Heart right ventricle (tissue), 16 donors: ENCODE data around the gene SLC7A8. TPM values are rescaled to one million over a fixed set of nuclear protein-coding genes. Genes with fewer than 3 reads are reported as not detected.
A peak's percentile ranks its signal among the peaks of the same experiment; 100 is the strongest.

Source experiments
- ATAC-seq, 8 donors: fragments of 200-7000 bp; cut with Tn5 transposase; one replicate each; pipeline ENCODE4 v1.9.1; 2020; ENCODE audit warnings: mild to moderate bottlenecking in 8 of 8, moderate library complexity in 8 of 8, moderate number of reproducible peaks in 1 of 8
- DNase-seq, 2 donors: peaks; one replicate each; pipeline ENCODE4 v3.0.0-alpha.2; 2020
- H3K27ac ChIP-seq, 10 donors: fragments of 200-600 bp; sonication (generic) in 2 of 10; one replicate each; pipeline versions ENCODE4 v1.5.0 to v1.8.0; 2020 to 2022; ENCODE audit warnings: mild to moderate bottlenecking in 3 of 10
- H3K27me3 ChIP-seq, 7 donors: fragments of 200-600 bp; one replicate each; pipeline ENCODE4 v1.8.0; 2021 to 2022; ENCODE audit warnings: mild to moderate bottlenecking in 2 of 7
- H3K36me3 ChIP-seq, 9 donors: fragments of 200-600 bp; sonication (generic) in 1 of 9; one replicate each; pipeline versions ENCODE4 v1.5.0 to v1.8.0; 2020 to 2022; ENCODE audit warnings: mild to moderate bottlenecking in 2 of 9
- H3K4me1 ChIP-seq, 9 donors: fragments of 200-600 bp; sonication (generic) in 1 of 9; one replicate each; pipeline versions ENCODE4 v1.5.0 to v1.8.0; 2020 to 2022; ENCODE audit warnings: mild to moderate bottlenecking in 4 of 9
- H3K4me3 ChIP-seq, 10 donors: fragments of 200-600 bp; sonication (generic) in 2 of 10; one replicate each; pipeline versions ENCODE4 v1.5.0 to v1.8.0; 2020 to 2022; ENCODE audit warnings: mild to moderate bottlenecking in 7 of 10, moderate library complexity in 2 of 10
- H3K9me3 ChIP-seq, 11 donors: fragments of 200-600 bp in 10 of 11; sonication (generic) in 2 of 11; one replicate each; pipeline versions ENCODE4 v1.5.0 to v1.8.0; 2013 to 2022; ENCODE audit warnings: mild to moderate bottlenecking in 2 of 11, control low read depth in 1 of 11, moderate library complexity in 1 of 11
- WGBS, 2 donors: extraction: QIAGEN DNeasy Blood & Tissue Kit; methylation state at CpG; one replicate each; pipeline ENCODE4 v1.1.7; 2013; ENCODE audit warnings: inconsistent platforms in 1 of 2; 5-methylcytosine and 5-hydroxymethylcytosine counted together
- intact Hi-C, 10 donors: fragments of 100-400 bp; cut with DNase I; formaldehyde crosslinking; loops; one replicate each; pipeline versions ENCODE4 v1.11.1 to v1.14.2; 2022
- polyA plus RNA-seq, 2 donors: library from polyadenylated mRNA; stranded (reverse); fragments of 200-250 nt; gene quantifications; one replicate each; pipeline ENCODE4 v1.2.3, GENCODE V29; 2013
- total RNA-seq, 10 donors: library from RNA; stranded (reverse); fragmentation: NEBNext Ultra II Directional in 3 of 10; extraction: Animal tissue kit (Norgen Biotek cat#: 25700) in 3 of 10; gene quantifications; one replicate each; pipeline versions ENCODE4 v1.2.1 to v1.2.4, GENCODE V29; 2021 to 2023
- TF ChIP-seq, protein P1 (sequence below), 9 donors: fragments of 200-600 bp; sonication (generic) in 2 of 9; IDR thresholded peaks; one replicate each; pipeline versions ENCODE4 v1.5.0 to v1.8.0; 2021 to 2022; ENCODE audit warnings: antibody characterized with exemption in 9 of 9, mild to moderate bottlenecking in 5 of 9, moderate library complexity in 1 of 9
- donor health status: Arrhythmogenic right ventricular cardiomyopathy.
- donor health status: ischemic (EF 13 %, LVEDD 7.1; RV severe dilation, severe dysfunction).
- donor health status: healthy with polysubstance abuse.
- donor health status: DM: no; HTN: yes; CAD: no.
- donor health status: DM: no; HTN: no; CAD: no.
- donor health status: ischemic (EF 25% LVEDD 6.9; RV normal size, moderate dysfunction).
- donor health status: ischemic (EF 25% LVEDD 5.7; RV mildly dilated, moderate dysfunction).
- donor health status: healthy.
- donor health status: DM: yes; HTN: yes; CAD: no.
- donor health status: Ischemic cardiomyopathy.
- donor health status: ischemic (EF 35%, LVEDD 5.7; RV mildly dilated, moderate dysfunction).
- donor health status: nonischemic (EF 11% LVEDD 7.7; RV severe dilation, severe dysfunction).
- donor health status: DM: yes; HTN: yes; CAD: no.
- donor health status: PGD.
- donor health status: ischemic (EF 29% LVEDD 5.4; RV normal size, mild dysfunction).
- donor health status: nonischemic (EF 23%, LVEDD 6.1; RV moderate dilation, normal function).

SLC7A8 gene
- total and polyA plus RNA-seq, 12 donors = 5.9 to 14.9 (median 9.6) TPM

DNA sequence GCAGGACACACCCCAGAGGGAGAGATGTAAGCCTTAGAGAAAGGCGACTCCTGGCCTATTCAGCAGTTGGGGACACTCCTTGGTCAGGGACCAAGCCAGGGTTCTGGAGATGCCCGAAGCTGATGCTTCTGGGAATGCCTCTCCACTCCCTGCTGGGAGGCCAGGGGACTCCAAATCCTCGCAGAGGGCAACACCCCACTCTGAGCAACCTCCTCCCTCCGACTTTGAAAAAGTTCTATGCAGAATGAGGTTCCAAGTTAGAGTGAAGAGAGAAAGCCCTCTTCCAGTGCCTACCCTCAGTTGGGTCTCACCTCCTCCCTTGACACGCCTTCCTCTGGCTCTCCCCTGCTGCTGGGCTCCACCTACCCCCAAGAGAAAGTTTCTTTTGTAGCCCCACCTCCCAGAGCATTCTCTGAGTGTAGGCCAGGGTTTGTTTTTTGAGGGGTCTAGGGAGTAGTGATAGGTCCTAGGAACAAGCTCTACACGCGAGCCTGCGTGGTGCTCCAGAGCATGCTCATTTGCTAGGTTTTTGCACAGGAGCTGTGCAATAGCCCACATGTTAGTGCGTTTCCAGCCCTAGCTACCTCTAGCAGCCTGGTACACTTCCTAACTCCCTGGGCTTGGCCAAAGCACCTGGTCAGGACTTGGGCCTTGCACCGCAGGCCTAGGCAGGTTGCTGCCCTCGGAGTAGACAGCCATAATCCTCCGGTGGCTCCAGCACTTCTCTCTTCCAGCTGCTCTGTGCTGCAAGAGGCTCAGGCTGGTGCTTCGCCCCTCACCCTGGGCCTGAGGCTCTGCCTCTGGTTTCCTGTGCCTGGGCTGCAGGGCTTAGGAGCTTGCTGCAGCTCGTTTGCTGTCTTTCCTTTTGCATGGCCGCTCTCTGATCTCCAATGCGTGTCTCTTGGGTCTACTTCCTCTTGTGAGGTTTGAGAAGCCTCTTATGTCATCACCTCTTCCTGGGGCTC, 63.8 kb downstream of the SLC7A8 start:
- H3K4me1 ChIP-seq = peaks cover 0 to 60% (median 7%) of the 10 kb centered on the region in 9 donors
- WGBS, 2 donors = 75 to 78% methylated on average over 16 of the region's 16 CpGs
- no peak for DNase-seq
- H3K9me3 ChIP-seq = no peaks in the 10 kb centered on the region
- no peaks in the 10 kb centered on the region for H3K36me3 ChIP-seq
- TF ChIP-seq, protein P1, sequence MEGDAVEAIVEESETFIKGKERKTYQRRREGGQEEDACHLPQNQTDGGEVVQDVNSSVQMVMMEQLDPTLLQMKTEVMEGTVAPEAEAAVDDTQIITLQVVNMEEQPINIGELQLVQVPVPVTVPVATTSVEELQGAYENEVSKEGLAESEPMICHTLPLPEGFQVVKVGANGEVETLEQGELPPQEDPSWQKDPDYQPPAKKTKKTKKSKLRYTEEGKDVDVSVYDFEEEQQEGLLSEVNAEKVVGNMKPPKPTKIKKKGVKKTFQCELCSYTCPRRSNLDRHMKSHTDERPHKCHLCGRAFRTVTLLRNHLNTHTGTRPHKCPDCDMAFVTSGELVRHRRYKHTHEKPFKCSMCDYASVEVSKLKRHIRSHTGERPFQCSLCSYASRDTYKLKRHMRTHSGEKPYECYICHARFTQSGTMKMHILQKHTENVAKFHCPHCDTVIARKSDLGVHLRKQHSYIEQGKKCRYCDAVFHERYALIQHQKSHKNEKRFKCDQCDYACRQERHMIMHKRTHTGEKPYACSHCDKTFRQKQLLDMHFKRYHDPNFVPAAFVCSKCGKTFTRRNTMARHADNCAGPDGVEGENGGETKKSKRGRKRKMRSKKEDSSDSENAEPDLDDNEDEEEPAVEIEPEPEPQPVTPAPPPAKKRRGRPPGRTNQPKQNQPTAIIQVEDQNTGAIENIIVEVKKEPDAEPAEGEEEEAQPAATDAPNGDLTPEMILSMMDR (IDR thresholded peaks at IDR 0.05) = no peak
- intact Hi-C loops = loop anchor here (1.0 to 10.0 kb wide), 8 partner anchors 38 to 185 kb away; partner anchors contain the start of genes BCL2L2 (in 1 of the 10), PPP1R3E (in 1 of the 10) and SLC7A8 (in 1 of the 10)
- H3K4me3 ChIP-seq = peak overlapping the region in 1 of 10 donors; percentile 41
- no peak for ATAC-seq
- H3K27me3 ChIP-seq = peaks cover 0 to 8% (median 0%) of the 10 kb centered on the region in 7 donors
- peak overlapping the region in 1 of 10 donors; percentile 80 for H3K27ac ChIP-seq

GRCh38 chr14:23118506-23119362, 64.7 kb downstream of the SLC7A8 start, which contains the start of gene CEBPE:
Gene CEBPE, minus strand, starts transcription at chr14:23119255. Its CDS starts 164 bp downstream, at chr14:23119091.
- DNase-seq = no peak
- Histone ChIP-seq H3K9me3 (no peaks in the 10 kb centered on the region), H3K4me1 (peaks cover 0 to 65% (median 10%) of the 10 kb centered on the region in 9 donors), H3K36me3 (no peaks in the 10 kb centered on the region), H3K27me3 (peaks cover 0 to 11% (median 0%) of the 10 kb centered on the region in 7 donors), H3K4me3 (peak within 1 kb of the TSS in 1 of 10 donors; percentile 41), H3K27ac (peak within 1 kb of the TSS in 1 of 10 donors; percentile 80)
- ATAC-seq = no peak
- WGBS, 2 donors = 81 to 83% methylated on average over 32 of the region's 32 CpGs
- intact Hi-C loops = no loop called here
- TF ChIP-seq, protein P1 (IDR thresholded peaks at IDR 0.05) = no peak

- WGBS, 2 donors = 88% methylated on average over 32 of the region's 32 CpGs
Measured at GRCh38 chr14:23117371-23118020, 66.0 kb downstream of the SLC7A8 start.

More at GRCh38 chr14:23117371-23118020, 66.0 kb downstream of the SLC7A8 start:
- peaks cover 0 to 71% (median 10%) of the 10 kb centered on the region in 9 donors for H3K4me1 ChIP-seq
- H3K27me3 ChIP-seq = peaks cover 0 to 18% (median 0%) of the 10 kb centered on the region in 7 donors
- ATAC-seq (no peak), DNase-seq (no peak)
- H3K27ac ChIP-seq = peak overlapping the region in 1 of 10 donors; percentile 80
- TF ChIP-seq, protein P1 (IDR thresholded peaks at IDR 0.05) = no peak
- no peaks in the 10 kb centered on the region for H3K9me3 ChIP-seq
- peak overlapping the region in 1 of 10 donors; percentile 41 for H3K4me3 ChIP-seq
- no peaks in the 10 kb centered on the region for H3K36me3 ChIP-seq
- intact Hi-C loops = no loop called here
